BE2C (cell line): ENCODE data around the gene CGB7.

Experiments used
- DNase-seq: peaks from one replicate; pipeline ENCODE4 v3.0.0-alpha.2; 2020
- H3K27me3 ChIP-seq: fragments of 250-450 bp; sonication (Bioruptor Pico); 2 replicates; pipeline ENCODE4 v1.5.1; 2020; ENCODE audit warnings: mild to moderate bottlenecking
- H3K36me3 ChIP-seq: fragments of 250-450 bp; sonication (Bioruptor Pico); 2 replicates; pipeline ENCODE4 v1.5.1; 2020; ENCODE audit warnings: mild to moderate bottlenecking
- H3K4me1 ChIP-seq: fragments of 250-450 bp; sonication (Bioruptor Pico); 2 replicates; pipeline ENCODE4 v1.5.1; 2020
- H3K4me3 ChIP-seq: 2 replicates; pipeline ENCODE4 v1.5.1; 2011; ENCODE audit warnings: low read depth, low read length
- H3K9me3 ChIP-seq: fragments of 250-450 bp; sonication (Bioruptor Pico); 2 replicates; pipeline ENCODE4 v1.5.1; 2020
- CTCF ChIP-seq: IDR thresholded peaks from 2 replicates; pipeline ENCODE4 v1.5.1; 2012; ENCODE audit warnings: mild to moderate bottlenecking, low read depth, low read length

Gene CGB7

GRCh38 chr19:49017666-49018351, 39.7 kb downstream of the CGB7 start:
- Histone ChIP-seq H3K4me1 (peaks cover 12% of the 10 kb centered on the region), H3K9me3 (no peaks in the 10 kb centered on the region), H3K4me3 (peak overlapping the region; percentile 62), H3K36me3 (peaks cover 17% of the 10 kb centered on the region), H3K27me3 (no peaks in the 10 kb centered on the region)
- TF ChIP-seq CTCF, result peak; percentile 45
- peak; percentile 83 for DNase-seq

DNA sequence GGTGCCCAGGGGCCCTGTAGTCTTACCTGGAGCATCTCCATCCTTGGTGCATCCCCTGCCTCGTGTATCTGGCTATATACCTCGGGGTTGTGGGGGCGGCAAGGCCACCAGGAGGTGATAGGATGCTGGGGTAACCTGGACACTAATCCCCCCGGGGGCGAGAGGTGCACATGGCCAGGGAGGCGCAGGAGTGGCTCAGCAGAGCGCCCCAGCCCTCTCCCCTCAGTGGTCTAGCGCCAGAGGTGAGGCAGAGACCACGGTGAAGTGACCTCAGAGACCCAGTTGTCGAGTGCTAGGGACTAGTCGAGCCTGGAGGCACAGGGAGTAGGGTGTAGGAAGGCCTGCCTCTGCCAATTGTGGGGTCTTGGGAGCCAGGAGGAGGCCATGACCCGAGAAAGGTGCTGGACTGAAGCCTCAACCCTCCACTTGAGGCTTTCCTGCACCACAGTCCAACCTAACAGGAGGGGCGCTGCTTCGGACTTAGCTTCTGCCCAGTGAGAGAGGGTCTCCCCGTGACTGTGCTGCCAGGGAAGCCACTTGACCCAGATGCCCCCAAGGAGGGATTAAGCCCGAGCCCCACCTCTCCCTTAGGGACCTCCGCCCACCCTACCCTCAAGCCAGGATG, 40.4 kb downstream of the CGB7 start, which contains the start of gene LHB:
TSS of gene LHB (minus strand) at position 51 of the 625 bp plus-strand sequence. CDS start at position 41, 10 bp downstream.
- TF ChIP-seq CTCF, result no peak
- Histone ChIP-seq H3K4me1 (peaks cover 12% of the 10 kb centered on the region), H3K36me3 (peaks cover 21% of the 10 kb centered on the region), H3K9me3 (no peaks in the 10 kb centered on the region), H3K27me3 (no peaks in the 10 kb centered on the region), H3K4me3 (peak within 1 kb of the TSS; percentile 62)
- DNase-seq, result no peak

DNA sequence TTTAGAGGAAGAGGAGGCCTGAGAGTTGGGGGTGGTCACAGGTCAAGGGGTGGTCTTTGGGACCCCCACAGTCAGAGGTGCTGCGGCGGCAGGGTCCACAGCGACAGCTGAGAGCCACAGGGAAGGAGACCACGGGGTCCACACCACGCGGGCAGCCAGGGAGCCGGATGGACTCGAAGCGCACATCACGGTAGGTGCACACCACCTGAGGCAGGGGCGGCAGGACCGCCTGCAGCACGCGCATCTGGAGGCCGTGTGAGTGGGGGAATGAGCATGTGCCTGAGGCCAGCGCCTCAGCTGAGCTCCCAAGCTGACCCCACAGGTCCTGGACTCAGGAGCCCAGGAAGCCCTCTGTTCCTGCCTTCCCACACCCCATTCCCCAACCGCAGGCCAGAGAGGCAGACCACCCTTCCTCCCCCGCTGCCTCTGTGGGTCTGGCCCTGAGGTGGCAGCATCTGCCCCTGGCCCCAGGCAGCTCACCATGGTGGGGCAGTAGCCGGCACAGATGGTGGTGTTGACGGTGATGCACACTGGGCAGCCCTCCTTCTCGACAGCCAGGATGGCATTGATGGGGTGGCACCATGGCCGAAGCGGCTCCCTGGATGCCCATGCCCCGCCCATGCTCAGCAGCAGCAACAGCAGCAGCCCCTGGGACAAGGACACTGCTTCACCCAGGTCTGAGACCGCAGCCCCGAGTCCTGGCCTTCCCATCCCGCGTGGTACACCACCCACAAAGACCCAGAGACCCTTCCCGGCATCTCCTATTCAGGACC, 41.3 kb downstream of the CGB7 start:
- H3K4me1 ChIP-seq, result peaks cover 12% of the 10 kb centered on the region
- no peak for TF ChIP-seq CTCF
- H3K4me3 ChIP-seq, result no peak overlapping the region
- no peaks in the 10 kb centered on the region for H3K9me3 ChIP-seq
- DNase-seq, result no peak
- H3K36me3 ChIP-seq, result peaks cover 29% of the 10 kb centered on the region
- no peaks in the 10 kb centered on the region for H3K27me3 ChIP-seq

DNA sequence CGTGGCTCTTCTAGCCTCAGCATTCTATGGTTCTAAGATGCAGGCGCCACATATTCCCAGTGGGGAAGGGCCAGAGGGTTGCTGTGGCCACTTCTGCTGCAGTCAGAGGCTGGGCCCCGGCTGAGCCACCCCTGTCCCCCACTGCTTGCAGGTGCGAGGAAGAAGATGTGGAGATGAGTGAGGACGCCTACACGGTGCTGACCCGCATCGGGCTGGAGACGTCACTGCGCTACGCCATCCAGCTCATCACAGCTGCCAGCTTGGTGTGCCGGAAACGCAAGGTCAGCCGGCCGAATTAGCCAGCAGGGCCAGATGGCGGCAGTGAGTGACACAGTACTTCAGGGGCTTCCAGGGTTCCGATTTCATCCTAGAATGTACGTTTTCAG, 42.7 kb downstream of the CGB7 start:
- H3K4me3 ChIP-seq, result no peak overlapping the region
- DNase-seq, result no peak
- peaks cover 40% of the 10 kb centered on the region for H3K36me3 ChIP-seq
- H3K9me3 ChIP-seq, result no peaks in the 10 kb centered on the region
- no peak for TF ChIP-seq CTCF
- peaks cover 5% of the 10 kb centered on the region for H3K4me1 ChIP-seq
- H3K27me3 ChIP-seq, result no peaks in the 10 kb centered on the region

GRCh38 chr19:49014123-49014869, 43.3 kb downstream of the CGB7 start:
- peaks cover 46% of the 10 kb centered on the region for H3K36me3 ChIP-seq
- no peak for TF ChIP-seq CTCF
- no peaks in the 10 kb centered on the region for H3K27me3 ChIP-seq
- H3K9me3 ChIP-seq, result no peaks in the 10 kb centered on the region
- DNase-seq, result no peak
- H3K4me1 ChIP-seq, result peaks cover 2% of the 10 kb centered on the region
- no peak overlapping the region for H3K4me3 ChIP-seq
